GM19467 (cell line): ENCODE measurements around the gene CPPED1.
"Not testable (repeated sequence)": the region's sequence is repeated elsewhere in the genome, so short reads cannot be mapped to it uniquely, and the experiment has no call there.

ENCODE experiments used
- ATAC-seq: cut with Tn5 transposase; IDR thresholded peaks from one replicate; pipeline ENCODE4 v1.9.1; 2021; ENCODE audit warnings: mild to moderate bottlenecking, moderate library complexity; ENCODE audit not compliant: unreplicated experiment

CPPED1 gene

GRCh38 chr16:12769525-12769924 lies 34.2 kb downstream of the CPPED1 start:
- ATAC-seq = no peak

- ATAC-seq = no peak
Measured at GRCh38 chr16:12767897-12768296, 35.8 kb downstream of the CPPED1 start.

GRCh38 chr16:12766853-12767252 lies 36.8 kb downstream of the CPPED1 start:
- no peak for ATAC-seq

- ATAC-seq = not testable (repeated sequence)
Measured at GRCh38 chr16:12766208-12766607, 37.5 kb downstream of the CPPED1 start.

GRCh38 chr16:12764813-12765488 lies 38.7 kb downstream of the CPPED1 start:
- no peak for ATAC-seq

GRCh38 chr16:12763517-12763916 lies 40.2 kb downstream of the CPPED1 start:
- ATAC-seq = no peak

- ATAC-seq = no peak
Measured at GRCh38 chr16:12760819-12761611, 42.7 kb downstream of the CPPED1 start.

GRCh38 chr16:12758670-12759558 lies 44.8 kb downstream of the CPPED1 start:
- no peak for ATAC-seq

- ATAC-seq = no peak
Measured at GRCh38 chr16:12758031-12758669, 45.5 kb downstream of the CPPED1 start.

- no peak for ATAC-seq
Measured at GRCh38 chr16:12757546-12757945, 46.1 kb downstream of the CPPED1 start.

- no peak for ATAC-seq
Measured at GRCh38 chr16:12754824-12755543, 48.7 kb downstream of the CPPED1 start.

- ATAC-seq = no peak
Measured at GRCh38 chr16:12753203-12754023, 50.3 kb downstream of the CPPED1 start.

- ATAC-seq = no peak
Measured at GRCh38 chr16:12752159-12752558, 51.5 kb downstream of the CPPED1 start.

- no peak for ATAC-seq
Measured at GRCh38 chr16:12750554-12750918, 53.2 kb downstream of the CPPED1 start.

GRCh38 chr16:12749076-12749475 lies 54.6 kb downstream of the CPPED1 start:
- ATAC-seq = no peak

GRCh38 chr16:12747827-12748226 lies 55.9 kb downstream of the CPPED1 start:
- ATAC-seq = no peak

- ATAC-seq = no peak
Measured at GRCh38 chr16:12747261-12747660, 56.4 kb downstream of the CPPED1 start.

- ATAC-seq = no peak
Measured at GRCh38 chr16:12744860-12745259, 58.8 kb downstream of the CPPED1 start.

- ATAC-seq = no peak
Measured at GRCh38 chr16:12742741-12743140, 60.9 kb downstream of the CPPED1 start.
